ENCODE results near the gene RIBC2.
"Not testable (repeated sequence)": the region's sequence is repeated elsewhere in the genome, so short reads cannot be mapped to it uniquely, and the experiment has no call there.

Gene RIBC2

GRCh38 chr22:45448431-45448830 lies 34.9 kb downstream of the RIBC2 start:
- no peak for DNase-seq (ENCODE audit: low read depth, low spot score)

DNA sequence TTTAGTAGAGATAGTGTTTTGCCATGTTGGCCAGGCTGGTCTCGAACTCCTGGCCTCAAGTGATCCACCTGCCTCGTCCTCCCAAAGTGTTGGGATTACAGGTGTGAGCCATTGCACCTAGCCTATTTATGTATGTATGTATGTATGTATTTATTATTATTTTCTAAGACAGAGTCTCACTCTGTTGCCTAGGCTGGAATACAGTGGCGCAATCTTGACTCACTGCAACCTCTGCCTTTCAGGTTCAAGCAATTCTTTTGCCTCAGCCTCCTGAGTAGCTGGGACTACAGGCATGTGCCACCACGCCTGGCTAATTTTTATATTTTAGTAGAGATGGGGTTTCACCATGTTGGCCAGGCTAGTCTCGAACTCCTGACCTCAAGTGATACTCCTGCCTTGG lies 35.9 kb downstream of the RIBC2 start:
- not testable (repeated sequence) for DNase-seq (ENCODE audit: low read depth, low spot score)

DNA sequence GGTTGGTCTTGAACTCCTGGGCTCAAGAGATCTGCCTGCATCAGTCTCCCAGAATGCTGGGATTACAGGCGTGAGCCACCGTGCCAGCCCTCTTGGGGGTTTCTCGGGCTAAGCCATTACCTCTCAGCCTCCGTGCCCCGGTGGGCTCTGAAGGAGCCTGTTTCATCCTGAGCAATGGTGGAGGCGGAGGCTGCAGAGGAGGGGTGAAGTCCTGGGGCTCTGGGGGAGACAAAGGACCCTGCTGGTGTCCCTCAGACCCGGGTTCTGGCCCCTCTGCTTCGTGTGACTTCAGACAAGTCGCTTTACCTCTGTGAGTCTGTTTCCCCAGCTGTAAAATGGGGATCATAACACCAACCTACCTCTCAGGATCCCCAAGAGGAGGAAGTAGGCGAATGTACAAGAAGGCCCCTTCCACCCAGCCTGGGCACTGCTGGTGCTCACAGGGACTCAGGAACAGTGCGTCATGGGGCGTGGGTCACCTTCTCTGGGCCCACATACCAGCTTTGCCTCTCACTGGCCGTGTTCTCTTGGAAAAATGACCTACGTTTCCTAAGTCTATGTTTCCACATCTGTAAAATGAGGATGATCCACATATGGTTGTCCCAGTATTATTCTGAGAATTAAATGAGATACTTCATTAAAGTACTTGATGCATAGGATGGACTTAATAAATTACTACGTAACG lies 36.8 kb downstream of the RIBC2 start:
- no peak for DNase-seq (ENCODE audit: low read depth, low spot score)

DNA sequence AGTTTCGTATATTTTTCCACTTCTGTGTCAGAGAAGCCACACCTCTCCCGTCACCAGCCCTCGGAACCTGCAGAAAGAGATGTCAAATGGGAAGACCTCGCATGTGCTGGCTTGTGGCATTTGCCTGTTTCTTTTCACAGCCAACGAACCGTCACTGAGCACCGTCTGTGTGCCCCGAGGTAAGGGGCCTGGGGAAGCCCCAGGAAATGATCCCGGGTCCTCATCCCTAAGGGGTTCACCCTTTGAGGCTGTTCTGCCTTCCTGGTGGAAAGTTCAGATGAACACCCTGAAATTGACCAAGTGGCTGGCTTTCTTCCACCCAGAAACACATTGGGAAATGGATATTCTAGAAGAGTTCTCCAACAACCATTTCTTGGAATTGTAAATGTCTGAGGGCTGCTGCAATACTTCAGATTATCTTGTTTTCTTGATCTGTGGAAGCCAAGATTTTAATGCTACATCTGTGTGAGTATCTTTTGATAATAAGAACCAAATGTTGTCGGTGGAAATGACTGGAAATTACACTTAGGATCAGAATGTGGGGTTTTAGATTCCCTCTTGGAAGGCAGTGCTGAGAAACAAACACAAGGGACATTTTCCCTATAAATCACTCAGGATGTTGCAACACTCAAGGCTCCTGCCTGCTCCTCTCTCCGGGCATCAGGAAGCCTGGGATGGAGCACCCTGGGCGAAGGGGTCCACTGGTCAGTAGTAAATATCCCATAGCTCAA lies 37.6 kb downstream of the RIBC2 start:
- DNase-seq (ENCODE audit: low read depth, low spot score), result no peak

DNA sequence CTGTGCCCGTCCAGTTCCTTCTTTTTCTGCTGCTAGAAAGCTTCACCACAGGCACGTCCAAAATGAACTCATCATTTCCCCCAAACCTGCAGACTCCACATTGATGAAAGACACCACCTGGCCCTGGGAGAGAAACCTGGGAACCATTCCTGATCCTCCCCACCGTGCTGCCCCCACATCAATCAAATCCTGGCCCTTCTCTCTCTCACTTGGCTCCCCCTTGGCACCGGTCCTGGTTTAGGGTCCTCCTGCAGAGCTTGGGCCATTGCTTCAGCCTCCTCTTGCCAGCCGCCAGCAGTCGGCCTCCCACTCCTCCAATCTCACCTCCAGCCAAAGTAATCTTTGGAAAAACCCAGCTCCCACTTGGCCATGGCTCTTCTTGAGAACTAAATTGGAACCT lies 38.5 kb downstream of the RIBC2 start:
- DNase-seq (ENCODE audit: low read depth, low spot score), result no peak

DNA sequence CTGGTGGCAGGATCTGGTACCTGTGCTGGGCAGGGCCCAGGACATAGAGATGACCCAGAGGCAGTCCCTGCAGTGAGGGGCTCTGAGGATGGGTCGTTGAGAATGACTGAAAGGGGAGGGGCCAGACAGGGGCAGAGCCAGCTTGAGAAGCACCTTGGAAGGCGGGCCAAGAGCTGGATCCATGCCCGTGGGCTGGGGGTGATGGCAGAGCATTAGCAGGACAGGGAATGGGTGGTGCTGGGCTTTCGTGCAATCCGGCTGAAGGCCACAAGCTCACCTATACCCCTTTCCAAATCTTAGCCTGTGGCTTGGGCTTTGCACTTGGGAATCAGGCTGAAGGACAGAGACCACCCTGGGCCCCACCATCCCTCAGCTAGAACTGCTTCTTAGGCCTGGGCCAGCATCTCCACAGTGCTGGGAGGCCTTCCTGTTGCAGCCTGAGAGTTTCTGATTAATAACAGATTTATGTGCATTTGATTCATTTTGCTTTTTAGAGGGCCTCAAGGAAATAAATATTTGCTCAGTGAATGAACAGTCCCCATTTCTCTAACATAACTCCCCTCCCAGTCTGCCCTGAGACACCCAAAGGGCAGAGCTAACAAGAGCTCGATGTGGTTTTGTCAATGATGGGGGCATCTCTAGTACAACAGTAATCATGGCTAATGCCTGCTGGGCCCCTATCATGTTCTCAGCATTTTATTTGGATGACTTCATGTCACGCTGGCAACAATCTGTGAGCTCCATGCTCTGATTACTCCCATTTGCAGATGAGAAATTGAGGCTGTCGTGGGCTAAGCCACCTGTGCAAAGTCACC lies 39.3 kb downstream of the RIBC2 start:
- no peak for DNase-seq (ENCODE audit: low read depth, low spot score)

DNA sequence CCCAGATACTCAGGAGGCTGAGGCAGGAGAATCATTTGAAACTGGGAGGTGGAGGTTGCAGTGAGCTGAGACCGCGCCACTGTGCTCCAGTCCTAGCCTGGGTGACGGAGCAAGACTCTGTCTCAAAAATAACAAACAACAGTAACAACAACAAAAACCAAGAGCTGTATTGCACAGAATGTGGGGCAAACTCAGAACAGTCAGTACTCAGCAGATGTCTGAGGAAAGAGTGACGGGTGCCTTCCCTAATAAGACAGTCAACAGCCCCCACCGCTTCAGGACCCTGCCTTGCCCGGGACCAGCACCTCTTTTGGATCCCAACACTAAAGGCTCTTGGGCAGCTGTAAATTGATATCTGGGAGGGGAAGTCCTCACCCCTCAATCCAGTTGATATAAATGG lies 40.3 kb downstream of the RIBC2 start:
- no peak for DNase-seq (ENCODE audit: low read depth, low spot score)

DNA sequence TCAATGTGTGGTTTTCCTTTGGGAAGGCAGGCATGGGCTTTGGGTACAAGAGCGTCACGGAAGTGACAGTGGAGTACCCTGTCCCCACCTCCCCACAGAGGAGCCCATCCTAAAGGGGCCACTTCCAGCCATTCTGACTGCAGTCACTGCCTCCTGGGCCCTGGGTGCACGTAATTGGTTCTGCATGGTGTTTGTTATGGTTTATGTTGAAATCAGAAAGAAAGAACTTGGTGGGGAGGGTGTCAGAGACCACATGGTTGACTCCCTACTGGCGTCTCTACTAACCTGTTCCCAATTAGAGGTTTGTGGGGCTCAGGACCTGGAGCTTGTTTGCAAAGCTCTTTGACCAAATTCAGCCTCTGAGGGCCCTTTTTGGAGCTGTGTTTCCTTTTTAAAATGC lies 40.8 kb downstream of the RIBC2 start:
- DNase-seq (ENCODE audit: low read depth, low spot score), result no peak

DNA sequence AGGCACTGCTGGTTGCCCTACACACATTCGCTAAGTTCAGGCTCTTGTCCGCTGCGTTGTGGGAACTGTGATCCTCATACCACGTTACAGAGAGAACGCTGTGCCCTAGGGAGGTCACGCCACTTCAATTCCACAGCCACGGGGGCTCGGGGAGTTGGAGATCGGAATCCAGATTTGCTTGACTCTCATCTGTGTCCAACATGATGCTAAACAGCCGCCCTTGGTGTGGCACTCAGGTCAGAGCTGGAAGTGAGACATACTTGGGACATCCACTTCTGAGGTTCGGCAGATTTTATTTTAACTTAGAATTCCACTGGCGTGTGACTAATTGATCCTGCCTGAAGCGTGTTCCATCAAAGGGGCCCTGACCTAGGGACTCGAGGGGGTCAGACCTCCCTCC lies 41.7 kb downstream of the RIBC2 start:
- no peak for DNase-seq (ENCODE audit: low read depth, low spot score)

DNA sequence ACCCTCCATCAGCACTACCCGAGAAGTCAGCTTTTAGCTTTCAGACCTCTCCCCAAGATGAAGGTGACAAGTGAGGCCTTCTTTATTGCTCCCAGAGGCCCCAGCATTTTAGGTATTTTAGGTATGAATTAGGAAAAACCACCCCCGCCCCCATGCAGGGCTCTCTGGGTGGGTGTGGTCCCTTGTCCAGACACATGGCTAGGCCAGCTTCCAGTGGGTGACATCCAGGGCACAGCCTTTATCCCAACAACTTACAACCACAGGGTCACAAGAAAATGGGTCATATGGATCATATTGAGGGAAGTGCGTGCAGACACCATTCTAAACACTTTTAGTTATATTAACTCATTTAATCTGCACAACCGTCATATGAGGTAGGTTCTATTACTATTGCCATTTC lies 42.1 kb downstream of the RIBC2 start:
- DNase-seq (ENCODE audit: low read depth, low spot score), result no peak

GRCh38 chr22:45456811-45457210 lies 43.3 kb downstream of the RIBC2 start:
- no peak for DNase-seq (ENCODE audit: low read depth, low spot score)

DNA sequence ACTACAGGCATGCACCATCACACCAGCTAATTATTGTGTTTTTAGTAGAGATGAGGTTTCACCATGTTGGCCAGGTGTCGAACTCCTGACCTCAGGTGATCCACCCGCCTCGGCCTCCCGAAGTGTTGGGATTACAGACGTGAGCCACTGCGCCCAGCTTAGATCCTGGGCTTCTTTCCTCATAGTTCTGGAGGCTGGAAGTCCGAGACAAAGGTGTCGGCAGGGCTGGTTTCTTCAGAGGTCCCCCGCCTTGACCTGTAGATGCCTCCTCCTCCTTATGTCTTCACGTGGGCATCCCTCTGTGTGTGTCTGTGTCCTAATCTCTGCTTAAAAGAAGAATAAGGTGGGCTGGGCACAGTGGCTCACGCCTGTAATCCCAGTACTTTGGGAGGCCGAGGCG lies 45.0 kb downstream of the RIBC2 start:
- DNase-seq (ENCODE audit: low read depth, low spot score), result no peak

- DNase-seq (ENCODE audit: low read depth, low spot score), result no peak
Observed at GRCh38 chr22:45459235-45459634, 45.7 kb downstream of the RIBC2 start.

DNA sequence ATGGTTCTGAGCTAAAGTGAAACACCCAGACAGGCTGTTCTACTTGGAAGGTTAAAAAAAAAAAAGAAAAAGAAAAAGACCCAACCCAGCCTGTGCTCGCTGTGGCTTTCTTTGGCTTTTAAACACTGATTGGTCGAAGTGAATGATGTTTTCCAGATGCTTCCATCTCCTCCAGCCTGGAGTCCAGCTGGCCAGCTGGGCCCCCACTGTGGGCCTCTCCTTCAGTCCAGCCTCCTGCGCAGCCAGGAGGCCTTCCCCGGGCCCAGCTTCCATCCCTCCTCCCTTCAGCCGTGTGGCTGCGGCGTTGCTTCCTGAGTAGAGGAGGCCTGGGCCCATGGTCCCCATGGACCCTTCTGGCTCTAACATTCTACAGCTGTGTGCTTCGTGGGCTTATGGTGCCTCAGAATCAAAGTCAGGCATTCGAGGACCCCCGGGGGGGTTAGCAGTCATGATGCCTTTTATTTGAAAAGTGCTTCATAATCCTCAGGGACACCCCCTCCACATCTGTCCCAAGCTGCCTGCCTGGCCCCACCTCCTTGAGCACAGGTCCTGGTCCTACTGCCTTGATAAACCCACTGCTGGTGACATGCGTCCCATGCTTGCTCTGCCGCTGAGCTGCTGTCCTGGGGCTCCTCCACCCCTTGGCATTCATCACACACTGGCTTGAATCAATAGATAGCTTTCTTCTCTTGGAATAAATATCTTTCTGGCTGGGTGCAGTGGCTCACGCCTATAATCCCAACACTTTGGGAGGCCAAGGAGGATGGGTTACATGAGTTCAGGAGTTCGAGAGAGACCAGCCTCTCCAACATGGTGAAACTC lies 47.0 kb downstream of the RIBC2 start:
- DNase-seq (ENCODE audit: low read depth, low spot score), result no peak

GRCh38 chr22:45462034-45462655 lies 48.7 kb downstream of the RIBC2 start:
- no peak for DNase-seq (ENCODE audit: low read depth, low spot score)

- DNase-seq (ENCODE audit: low read depth, low spot score), result not testable (repeated sequence)
Observed at GRCh38 chr22:45463691-45464090, 50.2 kb downstream of the RIBC2 start.

- DNase-seq (ENCODE audit: low read depth, low spot score), result no peak
Observed at GRCh38 chr22:45465633-45466032, 52.1 kb downstream of the RIBC2 start.

DNA sequence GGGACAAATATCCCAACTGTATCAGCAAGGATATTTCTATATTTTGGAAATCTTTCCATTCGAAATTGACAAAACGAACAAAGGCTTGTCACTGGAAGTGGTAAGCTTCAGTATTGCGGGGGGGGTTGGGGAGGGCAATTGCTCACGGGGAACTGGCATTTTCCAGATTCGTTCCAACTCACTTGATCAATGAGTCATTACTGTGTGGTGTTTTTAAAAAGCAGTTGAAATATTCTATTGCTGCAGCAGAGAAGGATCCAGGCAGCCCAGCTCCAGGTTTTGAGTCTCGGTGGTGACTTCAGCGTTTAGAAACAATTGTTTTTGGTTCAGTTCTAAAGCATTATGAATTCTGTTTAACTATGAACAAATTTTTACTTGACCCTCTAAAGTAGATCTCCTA lies 55.4 kb downstream of the RIBC2 start:
- DNase-seq (ENCODE audit: low read depth, low spot score), result no peak

GRCh38 chr22:45469281-45470073 lies 56.0 kb downstream of the RIBC2 start:
- DNase-seq (ENCODE audit: low read depth, low spot score), result no peak

DNA sequence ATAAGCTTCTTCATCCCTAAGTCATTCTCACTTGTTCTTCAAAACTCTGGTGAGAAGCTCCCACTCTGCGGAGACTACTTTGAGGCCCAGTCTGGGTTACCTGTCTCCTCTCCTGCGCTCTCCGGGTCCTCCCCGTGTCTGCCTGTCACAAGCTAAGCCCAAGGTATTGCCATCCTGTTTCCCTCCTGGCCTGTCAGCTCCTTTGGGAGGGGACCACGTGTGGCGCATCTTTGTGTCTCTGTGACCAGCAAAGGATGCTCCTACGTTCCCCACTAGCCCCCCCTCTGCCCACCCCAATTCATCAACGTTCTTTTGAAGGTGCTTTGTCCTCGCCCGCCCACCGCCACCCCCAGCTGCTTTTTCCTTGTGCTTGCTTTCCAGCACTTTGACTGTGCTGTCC lies 57.4 kb downstream of the RIBC2 start:
- no peak for DNase-seq (ENCODE audit: low read depth, low spot score)

Measured in activated naive CD8-positive, alpha-beta T cell treated with anti-CD3 and anti-CD28 coated beads, Interleukin-2, amount 50 U/mL, for 16 hours (primary cell).